ENCODE measurements around the gene TYW1B. TPM values are rescaled to one million over a fixed set of nuclear protein-coding genes. Genes with fewer than 3 reads are reported as not detected.

The TYW1B gene
- total and polyA plus RNA-seq, 2 of the 4 experiments (the other 2 are of a cell fraction): 1.0 to 1.8 TPM

DNA sequence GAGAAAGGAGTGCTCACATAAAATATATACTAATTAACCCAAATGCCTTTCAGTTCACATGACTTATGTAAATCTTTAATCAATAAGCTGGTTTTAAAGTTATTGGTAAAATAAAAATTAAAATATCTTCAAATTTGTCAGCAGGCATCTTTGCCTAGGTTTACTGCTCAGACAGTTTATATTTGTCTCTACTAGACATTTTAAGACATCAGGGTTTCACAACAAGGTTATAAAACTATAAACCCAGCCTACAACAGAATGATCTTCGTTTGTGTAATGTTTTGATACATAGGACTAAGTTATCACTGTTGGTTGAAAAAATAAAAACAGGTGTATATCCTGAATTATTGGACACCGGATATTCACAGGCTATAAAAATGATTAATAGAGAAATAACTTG is 67.4 kb downstream of the TYW1B start:
- CTCF ChIA-PET: no interaction called here
- H4K5ac ChIP-seq (ENCODE audit: low read depth, low read length): no peak overlapping the region
- intact Hi-C loops (cut with micrococcal nuclease): no loop called here
- H2BK120ac ChIP-seq (ENCODE audit: low read depth, low read length): no peak overlapping the region
- H3K36me3 ChIP-seq (ENCODE audit: control insufficient read depth, insufficient read depth, low read length): no peaks in the 10 kb centered on the region
- H3K9me3 ChIP-seq (ENCODE audit: control insufficient read depth, insufficient read depth, low read length): 0 out of 2 replicates have a peak, but pooled peaks cover 2% of the 10 kb centered on the region
- no peaks in the 10 kb centered on the region for H4K20me1 ChIP-seq (ENCODE audit: insufficient read depth, low read length)
- TF ChIP-seq, protein P1, sequence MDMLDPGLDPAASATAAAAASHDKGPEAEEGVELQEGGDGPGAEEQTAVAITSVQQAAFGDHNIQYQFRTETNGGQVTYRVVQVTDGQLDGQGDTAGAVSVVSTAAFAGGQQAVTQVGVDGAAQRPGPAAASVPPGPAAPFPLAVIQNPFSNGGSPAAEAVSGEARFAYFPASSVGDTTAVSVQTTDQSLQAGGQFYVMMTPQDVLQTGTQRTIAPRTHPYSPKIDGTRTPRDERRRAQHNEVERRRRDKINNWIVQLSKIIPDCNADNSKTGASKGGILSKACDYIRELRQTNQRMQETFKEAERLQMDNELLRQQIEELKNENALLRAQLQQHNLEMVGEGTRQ (IDR thresholded peaks at IDR 0.05; ENCODE audit: low read depth, low read length): no peak
- TF ChIP-seq, protein P2, sequence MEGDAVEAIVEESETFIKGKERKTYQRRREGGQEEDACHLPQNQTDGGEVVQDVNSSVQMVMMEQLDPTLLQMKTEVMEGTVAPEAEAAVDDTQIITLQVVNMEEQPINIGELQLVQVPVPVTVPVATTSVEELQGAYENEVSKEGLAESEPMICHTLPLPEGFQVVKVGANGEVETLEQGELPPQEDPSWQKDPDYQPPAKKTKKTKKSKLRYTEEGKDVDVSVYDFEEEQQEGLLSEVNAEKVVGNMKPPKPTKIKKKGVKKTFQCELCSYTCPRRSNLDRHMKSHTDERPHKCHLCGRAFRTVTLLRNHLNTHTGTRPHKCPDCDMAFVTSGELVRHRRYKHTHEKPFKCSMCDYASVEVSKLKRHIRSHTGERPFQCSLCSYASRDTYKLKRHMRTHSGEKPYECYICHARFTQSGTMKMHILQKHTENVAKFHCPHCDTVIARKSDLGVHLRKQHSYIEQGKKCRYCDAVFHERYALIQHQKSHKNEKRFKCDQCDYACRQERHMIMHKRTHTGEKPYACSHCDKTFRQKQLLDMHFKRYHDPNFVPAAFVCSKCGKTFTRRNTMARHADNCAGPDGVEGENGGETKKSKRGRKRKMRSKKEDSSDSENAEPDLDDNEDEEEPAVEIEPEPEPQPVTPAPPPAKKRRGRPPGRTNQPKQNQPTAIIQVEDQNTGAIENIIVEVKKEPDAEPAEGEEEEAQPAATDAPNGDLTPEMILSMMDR (conservative IDR thresholded peaks at IDR 0.05; ENCODE audit: low read depth, low read length): no peak
- TF ChIP-seq NFE2L2 (IDR thresholded peaks at IDR 0.05; ENCODE audit: low read depth, low read length): no peak
- TF ChIP-seq RAD21 (IDR thresholded peaks at IDR 0.05; ENCODE audit: low read length): no peak
- TF ChIP-seq BHLHE40 (IDR thresholded peaks at IDR 0.05; ENCODE audit: low read depth, low read length): no peak
- no peak for TF ChIP-seq POLR2A (IDR thresholded peaks at IDR 0.05; ENCODE audit: low read depth, low read length)
- TF ChIP-seq, protein P3, sequence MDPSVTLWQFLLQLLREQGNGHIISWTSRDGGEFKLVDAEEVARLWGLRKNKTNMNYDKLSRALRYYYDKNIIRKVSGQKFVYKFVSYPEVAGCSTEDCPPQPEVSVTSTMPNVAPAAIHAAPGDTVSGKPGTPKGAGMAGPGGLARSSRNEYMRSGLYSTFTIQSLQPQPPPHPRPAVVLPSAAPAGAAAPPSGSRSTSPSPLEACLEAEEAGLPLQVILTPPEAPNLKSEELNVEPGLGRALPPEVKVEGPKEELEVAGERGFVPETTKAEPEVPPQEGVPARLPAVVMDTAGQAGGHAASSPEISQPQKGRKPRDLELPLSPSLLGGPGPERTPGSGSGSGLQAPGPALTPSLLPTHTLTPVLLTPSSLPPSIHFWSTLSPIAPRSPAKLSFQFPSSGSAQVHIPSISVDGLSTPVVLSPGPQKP (IDR thresholded peaks at IDR 0.05; ENCODE audit: borderline replicate concordance, low read depth, low read length): no peak
- TF ChIP-seq FOS (IDR thresholded peaks at IDR 0.05; ENCODE audit: low read depth, low read length): no peak
- no peak for TF ChIP-seq RCOR1 (IDR thresholded peaks at IDR 0.05; ENCODE audit: insufficient replicate concordance, low read length)
- TF ChIP-seq MAFK (IDR thresholded peaks at IDR 0.05; ENCODE audit: low read depth, low read length): no peak
- TF ChIP-seq MAZ (IDR thresholded peaks at IDR 0.05; ENCODE audit: borderline replicate concordance, low read depth, low read length): no peak
- no peak for TF ChIP-seq CEBPB (IDR thresholded peaks at IDR 0.05; ENCODE audit: low read depth, low read length)
- TF ChIP-seq CHD1 (IDR thresholded peaks at IDR 0.05; ENCODE audit: low read depth, low read length): no peak
- no peak for TF ChIP-seq MXI1 (IDR thresholded peaks at IDR 0.05; ENCODE audit: borderline replicate concordance, low read depth, low read length)
- H3K4me1 ChIP-seq (ENCODE audit: control insufficient read depth, insufficient read depth, low read length): no peaks in the 10 kb centered on the region
- H3K23ac ChIP-seq (ENCODE audit: low read depth, low read length): no peak overlapping the region
- no peak overlapping the region for H3K18ac ChIP-seq (ENCODE audit: low read depth, low read length)
- H2AFZ ChIP-seq (replicated peaks; ENCODE audit: low read length, poor library complexity): no peak overlapping the region
- H3K14ac ChIP-seq (replicated peaks; ENCODE audit: low read depth, low read length): no peak overlapping the region
- no peak overlapping the region for H4K91ac ChIP-seq (ENCODE audit: insufficient read depth, low read depth, low read length)
- H2AK5ac ChIP-seq (ENCODE audit: low read depth, low read length): no peak overlapping the region
- dilution Hi-C loops (cut with HindIII; ENCODE audit: low sequenced_read_pairs, unreplicated experiment): no loop called here
- H3K79me1 ChIP-seq (ENCODE audit: low read depth in 1 of 2, low read length in 2 of 2): no peaks in the 10 kb centered on the region
- H2BK15ac ChIP-seq (ENCODE audit: low read depth, low read length): no peak overlapping the region
- no peak overlapping the region for H2BK20ac ChIP-seq (ENCODE audit: low read depth, low read length)
- POLR2A ChIA-PET (ENCODE audit: unreplicated experiment): no interaction called here
- H3K4me3 ChIP-seq (ENCODE audit: insufficient read depth, low read depth, low read length): no peak overlapping the region
- H4K8ac ChIP-seq (ENCODE audit: low read depth in 2 of 2, low read length in 2 of 2): no peak overlapping the region
- no peaks in the 10 kb centered on the region for H3K27me3 ChIP-seq (ENCODE audit: control insufficient read depth, insufficient read depth, low read length)
- H3K4me2 ChIP-seq (ENCODE audit: low read depth, low read length): no peak overlapping the region
- ATAC-seq (ENCODE audit: low read depth) (no peak), DNase-seq (no peak)
- H3K4ac ChIP-seq (ENCODE audit: low read depth, low read length): no peak overlapping the region
- H2BK5ac ChIP-seq (ENCODE audit: low read depth, low read length, poor library complexity, severe bottlenecking): no peak overlapping the region
- in situ Hi-C loops (cut with MboI; ENCODE audit: low sequenced_read_pairs): no loop called here
- H2AK9ac ChIP-seq (replicated peaks; ENCODE audit: low read depth, low read length, poor library complexity): no peak overlapping the region
- H3K27ac ChIP-seq (ENCODE audit: insufficient read depth, low read length): no peak overlapping the region
- no peak overlapping the region for H3K56ac ChIP-seq (ENCODE audit: extremely low read depth, insufficient read depth, low read length)
- no TSS peak for BruUV-seq (replicated peaks)
- no CpG with 5 or more reads among the region's 2 CpGs for WGBS, 2 experiments (ENCODE audit: extremely low coverage in 2 of 2, insufficient read length in 1 of 2)
- H3K9me1 ChIP-seq (ENCODE audit: insufficient read depth, low read length): no peaks in the 10 kb centered on the region
- H3K9ac ChIP-seq (ENCODE audit: low read depth, low read length): no peak overlapping the region

Measured in IMR-90 (cell line).